ENCODE measurements around the gene NRG2.

NRG2 gene

DNA sequence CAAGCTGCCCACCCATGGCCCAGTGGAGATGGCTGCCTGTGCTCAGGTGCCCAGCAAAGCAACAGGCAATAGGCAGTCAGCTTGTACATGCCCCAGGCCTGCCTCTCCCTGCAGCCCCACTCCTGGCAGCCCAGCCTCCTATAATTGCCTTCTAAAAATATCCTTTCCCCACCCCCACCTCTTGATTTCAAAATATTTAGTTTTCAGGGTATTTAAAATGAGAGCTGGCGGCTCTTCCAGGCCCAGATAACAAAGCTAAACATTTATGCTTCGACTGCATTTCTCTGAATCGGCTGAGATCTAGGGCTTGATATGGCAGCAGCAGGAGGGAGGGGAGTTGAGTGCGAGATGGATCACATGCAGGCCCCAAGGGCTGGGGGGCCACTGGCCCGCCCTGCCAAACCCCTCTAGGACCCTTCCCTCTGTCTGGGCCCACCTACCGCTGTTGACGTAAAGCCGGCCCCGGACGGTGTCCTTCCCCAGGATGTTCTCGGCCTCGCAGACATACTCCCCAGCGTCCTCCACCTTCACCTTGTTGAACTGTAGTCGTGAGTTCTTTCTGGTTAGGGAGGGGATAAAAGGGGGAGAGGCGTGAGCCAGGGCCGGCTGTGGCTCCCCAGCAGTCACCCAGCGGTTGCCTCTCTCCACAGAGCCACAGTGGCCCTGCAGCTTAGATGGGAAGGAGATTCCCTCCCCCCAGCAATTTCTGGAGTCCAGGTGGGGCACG, 162.5 kb downstream of the NRG2 start:
- no peak for DNase-seq (ENCODE audit: low spot score)
- TF ChIP-seq, protein P1, sequence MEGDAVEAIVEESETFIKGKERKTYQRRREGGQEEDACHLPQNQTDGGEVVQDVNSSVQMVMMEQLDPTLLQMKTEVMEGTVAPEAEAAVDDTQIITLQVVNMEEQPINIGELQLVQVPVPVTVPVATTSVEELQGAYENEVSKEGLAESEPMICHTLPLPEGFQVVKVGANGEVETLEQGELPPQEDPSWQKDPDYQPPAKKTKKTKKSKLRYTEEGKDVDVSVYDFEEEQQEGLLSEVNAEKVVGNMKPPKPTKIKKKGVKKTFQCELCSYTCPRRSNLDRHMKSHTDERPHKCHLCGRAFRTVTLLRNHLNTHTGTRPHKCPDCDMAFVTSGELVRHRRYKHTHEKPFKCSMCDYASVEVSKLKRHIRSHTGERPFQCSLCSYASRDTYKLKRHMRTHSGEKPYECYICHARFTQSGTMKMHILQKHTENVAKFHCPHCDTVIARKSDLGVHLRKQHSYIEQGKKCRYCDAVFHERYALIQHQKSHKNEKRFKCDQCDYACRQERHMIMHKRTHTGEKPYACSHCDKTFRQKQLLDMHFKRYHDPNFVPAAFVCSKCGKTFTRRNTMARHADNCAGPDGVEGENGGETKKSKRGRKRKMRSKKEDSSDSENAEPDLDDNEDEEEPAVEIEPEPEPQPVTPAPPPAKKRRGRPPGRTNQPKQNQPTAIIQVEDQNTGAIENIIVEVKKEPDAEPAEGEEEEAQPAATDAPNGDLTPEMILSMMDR (IDR thresholded peaks at IDR 0.05; ENCODE audit: extremely low read depth, insufficient read depth, missing control alignments), result no peak
- in situ Hi-C loops (cut with MboI; ENCODE audit: low pct_unique_long_range_greater_than_20kb, low sequenced_read_pairs, unreplicated experiment), result no loop called here

DNA sequence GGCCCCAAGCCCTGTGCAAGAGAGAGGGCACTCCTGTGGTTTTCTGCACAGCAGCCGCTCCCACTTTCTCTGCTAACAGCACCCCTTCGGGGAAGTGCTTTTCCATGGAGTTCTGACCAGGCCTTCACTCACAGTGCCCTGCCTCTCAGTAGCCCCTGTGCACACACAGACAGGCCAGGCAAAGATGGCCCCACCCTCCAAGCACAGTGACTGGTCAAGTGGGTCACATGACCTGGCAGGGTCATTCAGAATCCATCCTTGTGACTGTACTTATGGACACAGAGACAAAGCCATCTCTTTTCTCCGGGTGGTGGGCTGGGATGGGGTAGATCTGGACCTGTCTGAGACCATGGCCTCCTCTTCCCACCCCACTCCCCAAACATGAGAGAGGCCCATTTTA, 165.0 kb downstream of the NRG2 start:
- TF ChIP-seq, protein P1 (IDR thresholded peaks at IDR 0.05; ENCODE audit: extremely low read depth, insufficient read depth, missing control alignments), result no peak
- no peak for DNase-seq (ENCODE audit: low spot score)

DNA sequence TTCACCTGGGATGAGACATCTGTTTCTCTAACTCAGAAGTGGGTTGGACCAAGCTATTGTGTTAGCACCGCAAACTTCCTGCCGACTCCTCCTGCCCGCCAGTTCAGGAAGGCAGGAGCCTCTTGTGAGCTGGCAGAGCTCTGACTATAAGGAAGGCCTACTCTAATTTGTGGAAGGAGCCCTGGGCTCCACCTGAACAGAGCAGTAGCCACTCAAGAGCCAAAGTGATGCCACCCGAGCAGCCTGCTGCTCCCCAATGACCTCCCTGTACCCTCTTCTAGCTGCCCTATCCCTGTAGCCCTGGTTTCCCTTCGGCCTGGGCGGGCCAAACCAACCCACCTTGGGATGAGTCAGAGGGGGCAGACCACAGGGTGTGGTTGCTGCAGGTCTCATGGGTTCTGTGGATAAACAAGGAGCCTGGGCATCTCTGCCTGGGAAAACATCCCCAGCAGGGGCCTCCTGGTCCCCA, 165.9 kb downstream of the NRG2 start:
- TF ChIP-seq, protein P1 (IDR thresholded peaks at IDR 0.05; ENCODE audit: extremely low read depth, insufficient read depth, missing control alignments), result no peak
- in situ Hi-C loops (cut with MboI; ENCODE audit: low pct_unique_long_range_greater_than_20kb, low sequenced_read_pairs, unreplicated experiment), result no loop called here
- DNase-seq (ENCODE audit: low spot score), result no peak

More for the DNA sequence above, 165.0 kb downstream of the NRG2 start:
- in situ Hi-C loops (cut with MboI; ENCODE audit: low pct_unique_long_range_greater_than_20kb, low sequenced_read_pairs, unreplicated experiment), result no loop called here

DNA sequence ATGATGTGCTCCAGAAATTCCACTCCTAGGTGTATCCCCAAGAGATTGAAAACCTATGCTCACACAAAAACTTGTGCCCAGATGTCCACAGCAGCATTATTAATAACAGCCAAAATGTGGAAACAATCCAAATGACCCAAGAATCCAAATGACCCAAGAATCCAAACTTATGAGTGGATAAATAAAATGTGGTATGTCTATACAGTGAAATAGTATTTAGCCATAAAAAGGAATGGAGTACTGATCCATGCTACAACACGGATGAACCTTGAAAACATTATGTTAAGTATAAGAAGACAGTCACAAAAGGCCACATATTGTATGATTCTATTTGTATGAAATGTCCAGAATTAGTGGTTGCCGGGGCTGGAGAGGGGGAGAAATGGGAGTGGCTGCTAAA, 167.1 kb downstream of the NRG2 start:
- TF ChIP-seq, protein P1 (IDR thresholded peaks at IDR 0.05; ENCODE audit: extremely low read depth, insufficient read depth, missing control alignments), result no peak
- in situ Hi-C loops (cut with MboI; ENCODE audit: low pct_unique_long_range_greater_than_20kb, low sequenced_read_pairs, unreplicated experiment), result no loop called here
- DNase-seq (ENCODE audit: low spot score), result no peak

DNA sequence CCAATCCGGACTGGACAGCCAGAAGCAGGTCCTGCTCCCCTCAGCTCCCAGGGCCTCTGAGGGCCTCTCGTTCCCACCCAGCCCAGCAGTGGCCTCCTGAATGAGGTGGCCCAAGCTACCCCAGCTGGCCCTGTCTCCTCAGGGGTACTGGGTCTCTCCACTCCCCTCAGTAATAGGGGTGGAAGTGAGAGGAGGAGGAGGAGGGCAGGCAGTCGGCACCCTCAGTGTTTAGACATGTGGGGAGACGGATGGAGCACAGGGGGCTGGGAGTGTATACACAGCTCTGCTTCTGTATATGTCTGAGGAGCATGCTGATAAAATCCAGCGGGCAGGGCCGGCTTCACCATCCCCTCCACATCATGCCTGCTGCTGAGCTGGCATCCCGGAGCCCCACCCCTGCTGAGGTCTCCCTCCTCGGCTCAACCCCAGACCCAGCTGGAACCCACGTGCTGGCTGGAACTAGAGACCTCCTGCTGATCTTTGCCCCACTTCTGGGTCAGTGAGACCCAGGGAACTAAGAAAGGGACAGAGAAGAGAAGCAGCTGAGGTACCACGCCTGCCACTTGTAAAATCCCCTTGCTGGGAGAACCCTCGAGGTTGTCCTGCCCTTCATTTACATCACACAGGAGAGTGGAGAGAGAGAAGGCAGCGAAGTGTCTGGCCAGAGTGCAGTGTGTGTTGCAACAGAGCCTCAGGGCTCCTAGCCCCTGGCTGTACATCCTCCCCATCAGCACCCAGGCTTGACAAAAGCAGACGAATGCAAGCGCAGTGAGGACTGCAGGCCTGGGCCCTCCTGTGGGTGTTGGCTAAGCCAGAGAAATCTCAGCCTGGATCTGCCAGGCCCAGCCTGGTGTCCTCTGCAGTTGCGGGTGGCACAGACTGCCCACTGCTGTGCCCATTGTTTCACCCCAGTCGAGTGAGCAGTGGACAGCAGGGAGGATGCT, 170.0 kb downstream of the NRG2 start:
- in situ Hi-C loops (cut with MboI; ENCODE audit: low pct_unique_long_range_greater_than_20kb, low sequenced_read_pairs, unreplicated experiment), result no loop called here
- no peak for DNase-seq (ENCODE audit: low spot score)
- TF ChIP-seq, protein P1 (IDR thresholded peaks at IDR 0.05; ENCODE audit: extremely low read depth, insufficient read depth, missing control alignments), result no peak

DNA sequence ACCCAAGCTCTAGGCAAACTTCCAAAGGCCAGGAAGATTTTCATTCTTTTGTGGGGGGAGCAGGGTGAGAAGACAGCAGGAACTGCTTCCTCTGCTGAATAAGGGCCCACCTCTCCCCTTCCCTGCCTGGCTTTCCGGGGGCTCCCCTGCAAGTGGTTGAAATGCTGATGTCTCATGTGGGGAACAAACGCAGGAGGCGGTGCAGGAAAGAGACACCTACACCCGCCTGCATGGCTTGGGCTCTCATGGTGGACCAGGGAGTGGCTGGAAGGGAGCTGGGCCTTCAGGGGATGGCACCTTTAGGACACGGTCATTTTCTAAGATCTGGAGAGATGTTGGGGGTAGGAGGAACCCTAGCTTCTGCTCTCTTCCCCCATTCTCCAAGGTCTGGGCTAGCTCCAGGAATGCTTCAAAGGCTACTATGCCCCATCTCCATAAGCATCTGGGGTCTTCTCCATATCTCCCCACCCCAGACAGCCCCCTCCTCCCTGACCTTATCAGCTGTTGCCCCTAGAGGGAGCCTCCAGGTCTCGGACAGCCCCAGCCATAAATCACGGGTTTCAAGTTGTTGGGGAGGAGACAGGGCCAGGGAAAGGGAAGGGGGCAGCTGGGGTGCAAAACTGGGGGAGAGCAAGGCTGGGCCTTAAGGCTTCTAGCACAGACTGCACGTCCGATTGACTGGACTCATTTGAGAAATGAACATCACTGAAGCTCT, 170.9 kb downstream of the NRG2 start:
- DNase-seq (ENCODE audit: low spot score), result no peak
- TF ChIP-seq, protein P1 (IDR thresholded peaks at IDR 0.05; ENCODE audit: extremely low read depth, insufficient read depth, missing control alignments), result no peak
- in situ Hi-C loops (cut with MboI; ENCODE audit: low pct_unique_long_range_greater_than_20kb, low sequenced_read_pairs, unreplicated experiment), result no loop called here
